Measurements from ENCODE around the gene ATP8B1. TPM values are rescaled to one million over a fixed set of nuclear protein-coding genes. Genes with fewer than 3 reads are reported as not detected.

ATP8B1 gene
- total RNA-seq, 1 experiment from 2014 or later, result 1.1 TPM

GRCh38 chr18:57631697-57632096 is 171.4 kb downstream of the ATP8B1 start:
- Histone ChIP-seq H3K18ac (ENCODE audit: insufficient read length, low read depth, low read length) (no peak overlapping the region), H3K4me2 (ENCODE audit: insufficient read depth, insufficient read length, low read length) (no peak overlapping the region), H3K56ac (ENCODE audit: insufficient read length, low read depth, low read length) (no peak overlapping the region), H4K8ac (replicated peaks; ENCODE audit: insufficient read length, low read depth, low read length) (no peak overlapping the region), H3K23ac (ENCODE audit: insufficient read length, low read depth, low read length) (no peak overlapping the region), H4K91ac (ENCODE audit: insufficient read length, low read depth, low read length) (no peak overlapping the region), H3K14ac (ENCODE audit: insufficient read depth, low read length) (no peak overlapping the region), H3K9ac (ENCODE audit: extremely low read depth, insufficient read length, low read length) (no peak overlapping the region), H3K27ac (ENCODE audit: insufficient read length, low read depth, low read length) (no peak overlapping the region), H3K79me1 (ENCODE audit: insufficient read depth, low read depth, low read length, poor library complexity, severe bottlenecking) (no peaks in the 10 kb centered on the region), H3K4me1 (ENCODE audit: insufficient read depth, low read length) (no peaks in the 10 kb centered on the region; the same call in 1 of the 2 replicates), H2AK5ac (ENCODE audit: insufficient read length, low read length) (no peak overlapping the region), H3K4ac (ENCODE audit: low read depth, low read length) (no peak overlapping the region), H2BK120ac (ENCODE audit: low read depth, low read length, poor library complexity, severe bottlenecking) (no peak overlapping the region), H2BK15ac (ENCODE audit: low read depth, low read length) (no peak overlapping the region), H3T11ph (ENCODE audit: low read length) (no peak overlapping the region), H4K5ac (ENCODE audit: insufficient read length, low read depth, low read length) (no peak overlapping the region), H3K27me3 (ENCODE audit: insufficient read depth, low read length) (no peaks in the 10 kb centered on the region), H2BK20ac (ENCODE audit: low read depth, low read length, poor library complexity, severe bottlenecking) (no peak overlapping the region), H3K23me2 (ENCODE audit: insufficient read length, low read depth, low read length, poor library complexity, severe bottlenecking) (no peaks in the 10 kb centered on the region), H2BK5ac (ENCODE audit: insufficient read length, low read length) (no peak overlapping the region), H3K9me3 (ENCODE audit: control insufficient read depth, low read depth, low read length) (no peaks in the 10 kb centered on the region), H3K79me2 (ENCODE audit: insufficient read depth, low read length) (no peaks in the 10 kb centered on the region), H2BK12ac (ENCODE audit: insufficient read length, low read depth, low read length) (no peak overlapping the region), H2AFZ (ENCODE audit: low read length) (no peak overlapping the region), H4K20me1 (ENCODE audit: control insufficient read depth, insufficient read depth, insufficient read length) (no peaks in the 10 kb centered on the region)
- DNase-seq, result no peak
- Mint-ChIP-seq H3K27me3 (ENCODE audit: low read depth) (no peaks in the 10 kb centered on the region), H3K36me3 (ENCODE audit: insufficient read depth in 1 of 3, low read depth in 3 of 3) (peaks cover 5 to 9% (median 6%) of the 10 kb centered on the region in 3 experiments), H3K4me1 (peaks cover 9 to 13% of the 10 kb centered on the region in 2 experiments), H3K9me3 (peaks cover 3 to 4% of the 10 kb centered on the region in 2 experiments; a peak in 3 of 5 replicates), H3K27ac (no peak overlapping the region), H3K4me3 (peak overlapping the region in 1 of 2 experiments; percentile 11; a peak in 3 of 5 replicates)
- WGBS (ENCODE audit: extremely low coverage, insufficient read length, low lambda C conversion rate), result no CpG with 5 or more reads among the region's 2 CpGs
- no peak for TF ChIP-seq CTCF (conservative IDR thresholded peaks at IDR 0.05)

All from H9 (cell line).